Kidney tubule cell (primary cell): ENCODE results near the gene SETDB2.

ENCODE experiments used
- DNase-seq: peaks from one replicate; pipeline ENCODE4 v3.0.0-alpha.2; 2018; ENCODE audit warnings: low spot score

Gene SETDB2

GRCh38 chr13:49435992-49436391, 8.1 kb upstream of the SETDB2 start:
- no peak for DNase-seq

DNA sequence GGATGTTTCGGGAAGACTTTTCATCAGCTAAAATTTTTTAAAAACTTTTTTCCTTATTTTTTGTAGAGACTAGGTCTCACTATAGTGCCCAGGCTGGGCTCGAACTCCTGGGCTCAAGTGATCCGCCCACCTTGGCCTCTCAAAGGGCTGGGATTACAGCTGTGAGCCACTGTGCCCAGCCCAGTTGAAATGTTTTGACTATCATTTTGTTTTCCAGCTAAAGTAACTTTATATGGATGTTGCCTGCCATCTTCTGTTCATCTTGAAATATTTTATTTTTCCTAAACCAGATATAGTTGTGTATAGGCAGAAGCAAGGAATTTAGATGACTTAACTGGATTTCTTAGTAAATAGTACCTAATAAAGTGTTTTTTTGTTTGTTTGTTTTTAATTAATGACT, 7.2 kb upstream of the SETDB2 start:
- DNase-seq: peak; percentile 40

- DNase-seq: no peak
Measured at GRCh38 chr13:49437705-49438104, 6.4 kb upstream of the SETDB2 start.

GRCh38 chr13:49439609-49440008, 4.5 kb upstream of the SETDB2 start:
- no peak for DNase-seq

GRCh38 chr13:49441312-49441711, 2.8 kb upstream of the SETDB2 start:
- DNase-seq: no peak

DNA sequence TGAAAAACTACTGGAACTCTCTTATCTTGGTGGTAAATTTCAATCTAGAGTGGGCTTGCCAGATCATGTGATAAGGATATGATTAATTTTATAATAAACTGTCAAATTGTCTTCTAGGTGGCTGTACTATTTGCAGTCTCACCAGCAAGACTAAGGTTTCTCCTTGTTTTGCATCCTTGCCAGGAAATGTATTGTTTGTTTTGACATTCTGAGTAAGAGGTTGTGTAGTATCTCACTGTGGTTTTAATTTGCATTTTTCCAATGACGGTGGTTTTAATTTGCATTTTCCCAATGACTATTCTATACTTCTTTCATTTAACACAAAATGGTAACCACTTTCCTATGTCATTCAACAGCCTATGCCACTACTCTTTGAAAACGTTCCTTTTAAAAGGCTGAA, 2.2 kb upstream of the SETDB2 start:
- no peak for DNase-seq

GRCh38 chr13:49443357-49443703, 744 bp upstream of the SETDB2 start:
- DNase-seq: peak; percentile 49

DNA sequence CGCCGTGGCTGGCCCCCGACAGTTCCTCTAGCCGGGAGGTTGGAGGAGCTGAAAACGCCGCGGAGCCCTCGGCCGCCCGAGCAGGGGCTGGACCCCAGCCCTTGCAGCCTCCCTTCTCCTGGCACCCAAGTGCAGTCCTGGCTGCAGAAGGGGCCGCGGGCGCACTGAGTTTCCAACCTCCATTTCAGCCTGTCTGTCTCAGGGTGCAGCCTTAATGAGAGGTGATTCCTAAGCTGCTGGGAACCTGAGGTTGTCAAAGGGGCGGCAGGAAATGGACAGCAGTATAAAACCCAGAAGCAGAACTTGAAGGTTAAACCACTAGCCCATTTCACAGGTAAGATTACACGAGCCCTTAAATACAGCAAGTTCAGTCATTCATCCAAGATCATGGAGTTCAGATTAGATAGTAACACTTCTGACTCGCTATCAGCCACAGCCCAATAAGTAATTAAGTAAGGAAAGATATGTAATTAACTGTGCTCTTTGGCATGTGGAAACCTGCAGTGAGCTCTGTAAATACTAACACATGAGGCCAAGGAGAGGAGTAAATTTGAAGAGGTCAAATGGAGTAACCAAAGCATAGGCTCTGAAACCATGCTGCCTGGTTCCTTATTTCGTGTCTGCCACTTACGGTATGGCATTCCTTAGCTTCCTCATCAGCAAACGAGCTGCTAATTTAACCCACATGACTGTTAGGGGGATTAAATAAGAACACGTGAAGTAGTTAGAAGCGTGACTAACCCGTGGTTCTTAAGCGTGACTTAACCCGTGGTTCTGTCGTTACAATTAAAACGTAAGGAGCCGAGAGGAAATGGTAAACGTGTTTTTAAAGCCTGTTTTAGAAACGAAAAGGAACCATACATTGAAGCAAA, 686 bp downstream of the SETDB2 start:
- DNase-seq: peak; percentile 64

DNA sequence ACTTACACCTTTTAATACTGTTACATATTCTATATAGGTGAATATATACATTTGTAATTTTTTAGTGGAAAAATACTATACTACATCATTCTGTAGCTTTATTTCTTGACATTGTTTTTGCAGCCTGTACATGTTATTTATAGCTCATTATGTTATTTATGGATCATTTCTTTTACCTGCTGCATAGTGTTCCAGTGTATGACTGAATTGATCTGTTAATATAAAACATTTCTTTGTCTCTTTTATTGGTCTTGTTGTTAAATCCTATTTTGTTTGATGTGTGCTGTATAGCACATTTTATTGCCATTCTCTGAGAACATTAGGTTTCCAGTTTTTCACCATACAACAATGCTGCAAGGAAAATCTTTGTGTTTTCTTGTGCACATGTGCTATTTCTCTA, 2.4 kb downstream of the SETDB2 start:
- no peak for DNase-seq

DNA sequence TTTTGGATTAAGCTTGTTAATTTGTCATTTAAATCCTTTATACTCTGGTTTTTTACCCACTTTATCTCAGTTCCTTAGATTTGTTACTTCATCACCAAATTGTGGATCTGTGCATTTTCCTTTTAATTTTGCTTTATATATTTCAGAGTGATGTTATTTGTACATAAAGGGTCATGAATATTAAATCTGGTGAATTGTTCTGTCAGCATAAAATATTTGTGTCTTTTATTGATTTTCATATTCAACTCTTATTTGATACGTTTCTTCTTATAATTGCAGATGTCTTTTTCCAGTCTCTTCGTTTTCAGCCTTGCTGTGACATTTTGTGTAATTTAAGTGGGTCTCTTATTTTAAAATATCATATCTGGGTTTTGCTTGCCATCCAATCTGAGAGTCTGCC, 4.7 kb downstream of the SETDB2 start:
- no peak for DNase-seq

- DNase-seq: no peak
Measured at GRCh38 chr13:49450105-49450819, 6.2 kb downstream of the SETDB2 start.

DNA sequence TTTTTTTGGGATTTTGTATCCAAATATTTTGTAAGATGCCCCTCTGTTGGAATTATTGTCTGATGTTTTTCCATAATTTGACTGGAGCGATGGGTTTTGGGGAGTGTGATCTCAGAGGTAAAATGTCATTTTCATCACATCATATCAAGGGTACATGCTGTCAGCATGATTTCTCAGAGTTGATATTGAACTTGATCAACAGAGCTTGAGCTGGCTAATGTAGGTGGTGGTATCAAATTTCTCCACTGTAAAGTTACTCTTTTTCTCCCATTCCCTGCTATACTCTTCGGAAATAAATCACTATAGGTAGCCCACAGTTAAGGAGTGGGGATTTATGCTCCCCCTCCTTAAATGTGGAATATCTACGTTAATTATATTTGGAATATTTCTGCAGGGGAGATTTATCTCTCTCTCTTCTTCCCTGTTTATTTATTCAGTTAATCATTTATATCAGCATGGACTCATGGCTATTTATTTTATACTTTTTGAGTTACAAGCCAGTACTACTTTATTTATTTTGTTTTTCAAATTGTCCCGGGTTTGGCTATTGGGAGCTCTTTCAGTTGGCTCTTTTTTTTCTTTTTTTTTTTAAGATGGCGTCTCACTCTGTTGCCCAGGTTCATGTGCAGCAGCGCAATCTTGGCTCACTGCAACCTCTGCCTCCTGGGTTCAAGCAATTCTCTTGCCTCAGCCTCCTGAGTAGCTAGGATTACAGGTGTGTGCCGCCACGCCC, 8.8 kb downstream of the SETDB2 start:
- no peak for DNase-seq

- no peak for DNase-seq
Measured at GRCh38 chr13:49453465-49453864, 9.4 kb downstream of the SETDB2 start.

DNA sequence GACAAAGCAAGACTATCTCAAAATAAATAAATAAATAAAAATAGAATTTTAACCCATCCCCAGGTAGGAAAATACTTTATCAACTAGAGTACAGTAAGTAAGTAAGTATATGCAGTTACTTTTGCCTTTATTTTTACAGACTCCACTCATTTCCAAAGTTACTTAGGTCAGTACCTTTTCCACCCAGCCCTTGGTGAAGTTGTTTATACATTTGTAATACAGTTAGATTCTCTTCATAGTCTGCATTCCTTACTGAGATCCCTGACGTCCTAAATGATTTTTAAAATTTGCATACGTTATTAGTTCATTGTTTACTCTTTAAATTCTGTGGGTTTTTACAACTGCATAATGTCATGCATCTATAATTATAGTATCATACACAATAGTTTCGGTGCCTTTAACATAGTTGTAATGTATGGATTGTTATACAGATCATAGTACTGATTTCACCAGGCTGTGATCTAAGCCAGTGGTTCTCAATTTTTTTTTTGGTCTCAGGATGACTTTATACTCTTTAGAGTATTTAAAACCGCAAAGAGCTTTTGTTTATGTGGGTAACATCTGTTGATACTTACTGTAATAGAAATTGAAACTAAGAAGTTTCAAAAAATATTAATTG, 10.4 kb downstream of the SETDB2 start:
- no peak for DNase-seq

GRCh38 chr13:49455007-49455398, 10.9 kb downstream of the SETDB2 start:
- no peak for DNase-seq

GRCh38 chr13:49456156-49456555, 12.1 kb downstream of the SETDB2 start:
- DNase-seq: no peak

DNA sequence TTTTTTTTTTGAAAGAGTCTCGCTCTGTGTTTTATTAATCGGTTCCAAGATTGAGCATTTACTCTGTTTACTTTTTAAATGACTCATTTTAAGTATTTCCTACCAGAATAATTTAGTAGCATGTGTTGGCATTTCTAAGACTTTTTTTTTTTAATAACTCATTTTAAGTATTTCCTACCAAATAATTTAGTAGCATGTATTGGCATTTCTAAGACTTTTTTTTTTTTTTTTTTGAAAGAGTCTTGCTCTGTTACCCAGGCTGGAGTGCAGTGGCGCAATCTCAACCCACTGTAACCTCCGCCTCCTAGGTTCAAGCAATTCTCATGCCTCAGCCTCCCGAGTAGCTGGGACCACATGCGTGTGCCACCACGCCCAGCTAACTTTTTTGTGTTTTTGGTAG, 13.1 kb downstream of the SETDB2 start:
- no peak for DNase-seq

GRCh38 chr13:49459580-49459979, 15.5 kb downstream of the SETDB2 start:
- DNase-seq: no peak

DNA sequence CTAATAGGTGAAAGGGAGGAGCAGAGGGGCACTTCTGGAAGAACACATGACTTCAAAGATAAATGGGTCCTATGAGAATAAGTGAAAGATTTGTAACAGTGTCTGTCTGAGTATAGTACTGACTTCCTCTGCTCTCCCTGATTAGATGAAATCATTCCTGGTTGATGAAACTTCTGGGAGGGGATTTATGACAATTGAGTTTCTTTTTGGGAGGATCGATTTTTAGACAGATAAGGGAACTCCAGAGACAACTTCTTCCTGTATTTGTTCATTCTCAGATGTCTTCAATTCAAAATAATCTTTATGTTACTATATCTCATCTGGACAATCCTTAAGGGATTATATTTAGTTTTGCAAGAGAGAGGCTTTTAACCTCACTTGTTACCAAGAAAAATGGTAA, 20.0 kb downstream of the SETDB2 start:
- no peak for DNase-seq

GRCh38 chr13:49464621-49465325, 20.7 kb downstream of the SETDB2 start:
- DNase-seq: no peak

DNA sequence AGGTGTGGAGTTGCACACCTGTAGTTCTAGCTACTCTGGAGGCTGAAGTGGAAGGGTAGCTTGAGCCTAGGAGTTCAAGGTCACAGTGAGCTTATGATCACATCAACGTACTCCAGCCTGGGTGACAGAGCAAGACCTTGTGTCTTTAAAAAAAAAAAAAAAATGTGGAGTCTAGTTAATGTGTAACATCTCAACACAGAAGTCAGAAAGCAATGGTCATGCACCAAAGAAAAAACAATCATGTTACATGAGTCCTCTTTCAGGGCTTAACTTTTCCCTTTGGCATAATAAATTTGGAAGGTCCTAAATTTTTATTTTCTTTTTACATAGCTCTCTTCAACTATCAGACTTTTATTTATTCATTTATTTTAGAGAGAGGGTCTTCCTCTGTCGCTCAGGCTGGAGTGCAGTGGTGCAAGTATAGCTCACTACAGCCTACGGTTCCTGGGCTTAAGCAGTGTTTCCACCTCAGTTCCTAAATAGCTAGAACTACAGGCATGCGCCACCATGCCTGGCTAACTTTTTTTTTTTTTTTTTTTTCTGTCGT, 22.3 kb downstream of the SETDB2 start:
- peak; percentile 65 for DNase-seq

DNA sequence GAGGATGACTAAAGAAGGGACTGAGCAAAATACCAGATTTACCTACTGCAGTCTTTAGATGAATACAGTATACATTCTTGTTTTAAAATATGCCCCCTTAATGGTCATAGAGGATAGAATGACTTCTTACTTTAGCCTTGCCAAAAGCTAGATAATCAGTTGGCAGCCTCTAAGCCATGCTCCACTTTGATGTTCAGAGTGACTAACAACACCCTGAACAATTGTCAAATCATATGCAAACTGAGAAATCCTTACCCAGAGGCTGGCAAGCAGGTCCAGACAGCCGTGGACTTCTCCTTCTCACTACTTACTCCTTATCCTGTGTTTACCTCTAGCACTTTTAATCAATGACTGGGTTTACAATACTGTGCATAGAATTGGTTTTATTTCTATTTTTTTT, 28.1 kb downstream of the SETDB2 start:
- no peak for DNase-seq
